Right lobe of liver (tissue), 6 donors: ENCODE data around the gene ALK. TPM values are rescaled to one million over a fixed set of nuclear protein-coding genes. Genes with fewer than 3 reads are reported as not detected.

Experiments
- ATAC-seq, 4 donors: fragments of 200-7000 bp; cut with Tn5 transposase; one replicate each; pipeline ENCODE4 v1.9.1; 2020; ENCODE audit warnings: mild to moderate bottlenecking in 4 of 4, moderate library complexity in 4 of 4
- DNase-seq, 3 donors: peaks; one replicate each; pipeline ENCODE4 v3.0.0-alpha.2; 2020
- H3K27ac ChIP-seq, 3 donors: fragments of 200-600 bp; one replicate each; pipeline ENCODE4 v1.8.0; 2022
- H3K27me3 ChIP-seq, 2 donors: fragments of 200-600 bp; one replicate each; pipeline ENCODE4 v1.8.0; 2022
- H3K36me3 ChIP-seq, 4 donors: fragments of 200-600 bp; sonication (generic) in 1 of 4; one replicate each; pipeline versions ENCODE4 v1.5.1 to v1.8.0; 2017 to 2022; ENCODE audit warnings: control low read depth in 1 of 4
- H3K4me1 ChIP-seq, 4 donors: fragments of 200-600 bp; sonication (generic) in 1 of 4; one replicate each; pipeline versions ENCODE4 v1.5.1 to v1.8.0; 2017 to 2022; ENCODE audit warnings: control low read depth in 1 of 4
- H3K4me3 ChIP-seq, 3 donors: fragments of 200-600 bp; one replicate each; pipeline ENCODE4 v1.8.0; 2022
- H3K9me3 ChIP-seq, 4 donors: fragments of 200-600 bp; sonication (generic) in 1 of 4; one replicate each; pipeline versions ENCODE4 v1.5.1 to v1.8.0; 2017 to 2022; ENCODE audit warnings: control low read depth in 1 of 4
- CTCF ChIP-seq, 4 donors: fragments of 200-600 bp in 3 of 4; fragments of 450-650 bp in 1 of 4; IDR thresholded peaks; one replicate each; pipeline versions ENCODE4 v1.5.1 to v1.8.0; 2016 to 2022; ENCODE audit warnings: antibody characterized with exemption in 4 of 4, mild to moderate bottlenecking in 2 of 4
- POLR2A ChIP-seq: fragments of 450-650 bp; IDR thresholded peaks from one replicate; pipeline ENCODE4 v1.6.1; 2017; ENCODE audit warnings: antibody characterized with exemption, mild to moderate bottlenecking
- WGBS: methylation state at CpG from one replicate; pipeline ENCODE4 v1.1.6; 2018; ENCODE audit warnings: low coverage, low lambda C conversion rate; ENCODE audit not compliant: insufficient coverage; ENCODE audit errors: missing lambda C conversion rate; 5-methylcytosine and 5-hydroxymethylcytosine counted together
- intact Hi-C, 2 donors: fragments of 100-400 bp; cut with DNase I; formaldehyde crosslinking; loops; one replicate each; pipeline versions ENCODE4 v1.11.2 to v1.14.1; 2022
- long read RNA-seq: library from polyadenylated mRNA; unstranded; transcript quantifications from one replicate; pipeline ENCODE4 v2.0.0, GENCODE V29; 2019
- total RNA-seq, 6 experiments: library from RNA; depleted of rRNA in 2 of 6; stranded (reverse); fragments of >200 nt in 2 of 6; fragmentation: NEBNext Ultra II Directional in 3 of 6; extraction: Animal tissue kit (Norgen Biotek cat#: 25700) in 3 of 6; gene quantifications; one replicate each; pipeline versions ENCODE4 v1.1.0 to v1.2.4, GENCODE V29; 2016 to 2023
- donor health status: DM: no; HTN: yes; CAD: no.
- donor health status: DM: no; HTN: no; CAD: no.
- donor health status: DM: no; HTN: no; CAD: no.
- donor health status: DM: no; HTN: yes; CAD: no.
- donor health status: DM: no; HTN: yes; CAD: no.

Gene ALK
- under 1 TPM in 2 of 6 experiments, not detected in 4; 0.04 to 0.06 TPM for total RNA-seq
- long read RNA-seq = 0 reads

GRCh38 chr2:29921560-29921915 lies at the start of gene ALK:
Gene ALK (minus strand): TSS chr2:29921586. CDS start chr2:29920659, 927 bp downstream.
- TF ChIP-seq CTCF (IDR thresholded peaks at IDR 0.05) (no peak), POLR2A (no peak)
- 0% methylated on average over 7 of the region's 27 CpGs for WGBS
- ATAC-seq (peak; percentile 95 to 99 (median 97)), DNase-seq (peak; percentile 81 to 89 (median 83))
- Histone ChIP-seq H3K4me1 (peaks cover 0 to 17% (median 3%) of the 10 kb centered on the region in 4 donors), H3K36me3 (no peaks in the 10 kb centered on the region), H3K27me3 (peaks cover 7 to 39% of the 10 kb centered on the region in 2 donors), H3K27ac (no peak within 1 kb of the TSS), H3K9me3 (no peaks in the 10 kb centered on the region), H3K4me3 (peak within 1 kb of the TSS; percentile 18 to 40 (median 22))
- intact Hi-C loops = loop anchor here in 1 of 2 donors (5.0 kb wide), 1 partner anchor 151 kb away; no protein-coding TSS in a partner anchor

GRCh38 chr2:29966266-29966665 lies 44.9 kb upstream of the ALK start:
- H3K4me3 ChIP-seq = no peak overlapping the region
- no peaks in the 10 kb centered on the region for H3K4me1 ChIP-seq
- no peaks in the 10 kb centered on the region for H3K9me3 ChIP-seq
- H3K27ac ChIP-seq = no peak overlapping the region
- ATAC-seq (peak in 2 of 4 donors; percentile 17 to 34), DNase-seq (no peak)
- no peaks in the 10 kb centered on the region for H3K36me3 ChIP-seq
- no peaks in the 10 kb centered on the region for H3K27me3 ChIP-seq
- intact Hi-C loops = no loop called here
- TF ChIP-seq CTCF (IDR thresholded peaks at IDR 0.05) (no peak), POLR2A (no peak)
- 54% methylated on average over 2 of the region's 2 CpGs for WGBS

- H3K27me3 ChIP-seq = no peaks in the 10 kb centered on the region
- no peak for TF ChIP-seq POLR2A
- no peak for TF ChIP-seq CTCF (IDR thresholded peaks at IDR 0.05)
- intact Hi-C loops = no loop called here
- no peak overlapping the region for H3K27ac ChIP-seq
- H3K4me3 ChIP-seq = no peak overlapping the region
- ATAC-seq (no peak), DNase-seq (no peak)
- 0% methylated on average over 1 of the region's 3 CpGs for WGBS
- H3K4me1 ChIP-seq = no peaks in the 10 kb centered on the region
- H3K9me3 ChIP-seq = no peaks in the 10 kb centered on the region
- H3K36me3 ChIP-seq = no peaks in the 10 kb centered on the region
Measured at GRCh38 chr2:29963972-29964570, 42.7 kb upstream of the ALK start.

- Histone ChIP-seq H3K27ac (no peak overlapping the region), H3K27me3 (no peaks in the 10 kb centered on the region), H3K36me3 (no peaks in the 10 kb centered on the region), H3K9me3 (no peaks in the 10 kb centered on the region), H3K4me1 (no peaks in the 10 kb centered on the region), H3K4me3 (no peak overlapping the region)
- DNase-seq = no peak
- TF ChIP-seq POLR2A (no peak), CTCF (IDR thresholded peaks at IDR 0.05) (no peak)
- ATAC-seq = no peak
- WGBS = 36% methylated on average over 4 of the region's 4 CpGs
- intact Hi-C loops = no loop called here
Measured at GRCh38 chr2:29962922-29963321, 41.5 kb upstream of the ALK start.
